ENCODE data around the gene CNOT1.
"Not testable (repeated sequence)": the region's sequence is repeated elsewhere in the genome, so short reads cannot be mapped to it uniquely, and the experiment has no call there.

CNOT1 gene

GRCh38 chr16:58638148-58639036, 8.8 kb upstream of the CNOT1 start:
- no peak for DNase-seq

- DNase-seq = not testable (repeated sequence)
These were observed 7.4 kb upstream of the CNOT1 start for GRCh38 chr16:58637021-58637420.

- no peak for DNase-seq
These were observed 6.8 kb upstream of the CNOT1 start for GRCh38 chr16:58636466-58636865.

GRCh38 chr16:58635502-58635901, 5.9 kb upstream of the CNOT1 start:
- no peak for DNase-seq

GRCh38 chr16:58634265-58634802, 4.7 kb upstream of the CNOT1 start:
- DNase-seq = no peak

- no peak for DNase-seq
These were observed 537 bp downstream of the CNOT1 start for GRCh38 chr16:58628845-58629732.

- DNase-seq = no peak
These were observed 5.4 kb downstream of the CNOT1 start for GRCh38 chr16:58624209-58624608.

GRCh38 chr16:58620396-58620795, 9.2 kb downstream of the CNOT1 start:
- DNase-seq = no peak

- DNase-seq = no peak
These were observed 14.3 kb downstream of the CNOT1 start for GRCh38 chr16:58615280-58615679.

GRCh38 chr16:58614860-58615259, 14.8 kb downstream of the CNOT1 start:
- DNase-seq = no peak

GRCh38 chr16:58614212-58614611, 15.4 kb downstream of the CNOT1 start:
- DNase-seq = no peak

- DNase-seq = not testable (repeated sequence)
These were observed 16.7 kb downstream of the CNOT1 start for GRCh38 chr16:58612965-58613364.

- no peak for DNase-seq
These were observed 21.0 kb downstream of the CNOT1 start for GRCh38 chr16:58608601-58609136.

- DNase-seq = no peak
These were observed 24.1 kb downstream of the CNOT1 start for GRCh38 chr16:58605562-58605961.

- no peak for DNase-seq
These were observed 38.5 kb downstream of the CNOT1 start for GRCh38 chr16:58591083-58591482.

GRCh38 chr16:58589326-58589905, 40.2 kb downstream of the CNOT1 start:
- no peak for DNase-seq

GRCh38 chr16:58588406-58588805, 41.2 kb downstream of the CNOT1 start:
- no peak for DNase-seq

- no peak for DNase-seq
These were observed 43.1 kb downstream of the CNOT1 start for GRCh38 chr16:58586340-58587030.

- no peak for DNase-seq
These were observed 44.7 kb downstream of the CNOT1 start for GRCh38 chr16:58584831-58585505.

- no peak for DNase-seq
These were observed 46.5 kb downstream of the CNOT1 start for GRCh38 chr16:58582971-58583765.

- no peak for DNase-seq
These were observed 47.5 kb downstream of the CNOT1 start for GRCh38 chr16:58582133-58582532.

Data from DMS153 (cell line).